Upper lobe of left lung (tissue), 6 donors: ENCODE measurements around the gene UNCX. TPM values are rescaled to one million over a fixed set of nuclear protein-coding genes. Genes with fewer than 3 reads are reported as not detected.
A peak's percentile ranks its signal among the peaks of the same experiment; 100 is the strongest.

ENCODE experiments used
- ATAC-seq, 2 donors: fragments of 200-7000 bp; cut with Tn5 transposase; one replicate each; pipeline ENCODE4 v1.9.1; 2022; ENCODE audit warnings: mild to moderate bottlenecking in 2 of 2, moderate library complexity in 2 of 2; ENCODE audit not compliant: low FRiP score in 2 of 2
- DNase-seq, 2 donors: peaks; one replicate each; pipeline ENCODE4 v3.0.0-alpha.2; 2019 to 2020
- H3K27ac ChIP-seq, 4 donors: fragments of 200-600 bp; sonication (generic); one replicate each; pipeline ENCODE4 v1.5.1; 2016 to 2019
- H3K27me3 ChIP-seq, 4 donors: fragments of 200-600 bp; sonication (generic); one replicate each; pipeline ENCODE4 v1.5.1; 2017 to 2019
- H3K36me3 ChIP-seq, 4 donors: fragments of 200-600 bp; sonication (generic); one replicate each; pipeline ENCODE4 v1.5.1; 2016 to 2019
- H3K4me1 ChIP-seq, 4 donors: fragments of 200-600 bp; sonication (generic); one replicate each; pipeline ENCODE4 v1.5.1; 2018 to 2019
- H3K4me3 ChIP-seq, 4 donors: fragments of 200-600 bp; sonication (generic); one replicate each; pipeline ENCODE4 v1.5.1; 2017 to 2019; ENCODE audit warnings: mild to moderate bottlenecking in 2 of 4, moderate library complexity in 1 of 4
- H3K9me3 ChIP-seq, 4 donors: fragments of 200-600 bp; sonication (generic); one replicate each; pipeline ENCODE4 v1.5.1; 2018 to 2019
- EP300 ChIP-seq, 4 donors: sonication (generic); formaldehyde crosslinking; IDR thresholded peaks; one replicate each; pipeline ENCODE4 v1.5.1; 2017; ENCODE audit warnings: antibody characterized with exemption in 4 of 4, control low read depth in 2 of 4
- POLR2A ChIP-seq, 4 donors: fragments of 450-650 bp; IDR thresholded peaks; one replicate each; pipeline ENCODE4 v1.5.1; 2016 to 2017; ENCODE audit warnings: antibody characterized with exemption in 4 of 4, mild to moderate bottlenecking in 2 of 4
- POLR2AphosphoS5 ChIP-seq, 2 donors: sonication (generic); formaldehyde crosslinking; IDR thresholded peaks; one replicate each; pipeline ENCODE4 v1.5.1; 2017; ENCODE audit warnings: antibody characterized with exemption in 2 of 2
- WGBS, 2 donors: methylation state at CpG; one replicate each; pipeline ENCODE4 v1.1.5; 2017 to 2018; 5-methylcytosine and 5-hydroxymethylcytosine counted together
- total RNA-seq, 6 donors: library from RNA; depleted of rRNA in 4 of 6; stranded (reverse); fragments of >200 nt in 4 of 6; gene quantifications; one replicate each; pipeline versions ENCODE4 v1.1.0 to v1.2.1, GENCODE V29; 2016 to 2021
- TF ChIP-seq, protein P1 (sequence below), 6 experiments: fragments of 450-650 bp in 4 of 6; fragments of 200-600 bp in 2 of 6; sonication (generic) in 2 of 6; IDR thresholded peaks; one replicate each; pipeline ENCODE4 v1.5.1; 2016 to 2019; ENCODE audit warnings: antibody characterized with exemption in 6 of 6
- donor health status: DM: no; HTN: no; CAD: no; lungs with moderate emphysema.
- donor health status: DM: no; HTN: yes; CAD: no; lungs with severe emphysema.

The UNCX gene
- total RNA-seq, 6 donors from 2014 or later, result not detected

DNA sequence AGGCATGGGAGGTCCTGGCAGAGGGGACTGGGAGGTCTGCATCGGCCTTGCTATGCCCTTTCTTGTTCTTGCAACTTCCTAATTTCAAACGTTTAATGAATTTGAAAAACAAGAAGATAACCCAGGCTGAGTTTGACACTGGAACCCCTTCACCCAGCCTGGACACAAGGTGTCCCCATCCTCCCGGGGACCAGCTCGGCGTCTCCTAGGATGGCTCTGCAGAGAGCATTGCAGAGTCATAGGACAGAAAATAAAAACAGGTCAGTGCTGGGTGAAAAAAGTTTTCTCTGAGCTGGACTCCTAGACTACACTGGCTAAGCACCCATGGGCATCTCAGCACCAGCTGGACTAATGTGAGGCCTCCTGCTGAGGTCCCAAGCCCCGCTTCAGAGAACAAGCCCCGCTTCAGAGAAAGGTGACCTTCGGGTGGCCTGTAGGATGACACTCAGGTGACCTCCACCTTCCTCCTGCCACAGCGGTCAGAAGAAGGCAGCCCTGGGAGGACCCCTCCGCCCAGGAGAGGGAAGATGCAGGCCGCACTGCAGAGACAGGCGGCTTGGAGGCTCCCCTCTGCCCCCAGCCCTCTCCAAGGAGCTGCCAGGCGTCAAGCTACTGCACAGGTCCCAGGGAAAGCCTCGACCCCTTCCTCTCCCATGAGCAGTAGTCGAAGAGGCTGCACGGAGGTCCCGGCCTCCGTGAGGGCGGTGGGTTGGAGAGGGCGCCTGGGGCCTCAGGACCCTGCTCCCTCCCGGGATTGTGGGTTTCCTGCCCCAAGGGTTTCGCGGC, 9.3 kb upstream of the UNCX start:
- H3K9me3 ChIP-seq, result no peaks in the 10 kb centered on the region
- no peak overlapping the region for H3K4me3 ChIP-seq
- no peak for DNase-seq
- H3K4me1 ChIP-seq, result peaks cover 2 to 19% (median 9%) of the 10 kb centered on the region in 4 donors
- no peaks in the 10 kb centered on the region for H3K36me3 ChIP-seq
- TF ChIP-seq, protein P1, sequence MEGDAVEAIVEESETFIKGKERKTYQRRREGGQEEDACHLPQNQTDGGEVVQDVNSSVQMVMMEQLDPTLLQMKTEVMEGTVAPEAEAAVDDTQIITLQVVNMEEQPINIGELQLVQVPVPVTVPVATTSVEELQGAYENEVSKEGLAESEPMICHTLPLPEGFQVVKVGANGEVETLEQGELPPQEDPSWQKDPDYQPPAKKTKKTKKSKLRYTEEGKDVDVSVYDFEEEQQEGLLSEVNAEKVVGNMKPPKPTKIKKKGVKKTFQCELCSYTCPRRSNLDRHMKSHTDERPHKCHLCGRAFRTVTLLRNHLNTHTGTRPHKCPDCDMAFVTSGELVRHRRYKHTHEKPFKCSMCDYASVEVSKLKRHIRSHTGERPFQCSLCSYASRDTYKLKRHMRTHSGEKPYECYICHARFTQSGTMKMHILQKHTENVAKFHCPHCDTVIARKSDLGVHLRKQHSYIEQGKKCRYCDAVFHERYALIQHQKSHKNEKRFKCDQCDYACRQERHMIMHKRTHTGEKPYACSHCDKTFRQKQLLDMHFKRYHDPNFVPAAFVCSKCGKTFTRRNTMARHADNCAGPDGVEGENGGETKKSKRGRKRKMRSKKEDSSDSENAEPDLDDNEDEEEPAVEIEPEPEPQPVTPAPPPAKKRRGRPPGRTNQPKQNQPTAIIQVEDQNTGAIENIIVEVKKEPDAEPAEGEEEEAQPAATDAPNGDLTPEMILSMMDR (IDR thresholded peaks at IDR 0.05), result no peak
- TF ChIP-seq POLR2AphosphoS5 (IDR thresholded peaks at IDR 0.05), result no peak
- no peak for TF ChIP-seq POLR2A (IDR thresholded peaks at IDR 0.05)
- TF ChIP-seq EP300 (IDR thresholded peaks at IDR 0.05), result no peak
- peaks cover 0 to 67% (median 43%) of the 10 kb centered on the region in 4 donors for H3K27me3 ChIP-seq
- WGBS, 2 donors, result 37 to 47% methylated on average over 5 to 23 of the region's 23 CpGs
- peak in 1 of 2 donors; percentile 42 for ATAC-seq
- no peak overlapping the region for H3K27ac ChIP-seq

DNA sequence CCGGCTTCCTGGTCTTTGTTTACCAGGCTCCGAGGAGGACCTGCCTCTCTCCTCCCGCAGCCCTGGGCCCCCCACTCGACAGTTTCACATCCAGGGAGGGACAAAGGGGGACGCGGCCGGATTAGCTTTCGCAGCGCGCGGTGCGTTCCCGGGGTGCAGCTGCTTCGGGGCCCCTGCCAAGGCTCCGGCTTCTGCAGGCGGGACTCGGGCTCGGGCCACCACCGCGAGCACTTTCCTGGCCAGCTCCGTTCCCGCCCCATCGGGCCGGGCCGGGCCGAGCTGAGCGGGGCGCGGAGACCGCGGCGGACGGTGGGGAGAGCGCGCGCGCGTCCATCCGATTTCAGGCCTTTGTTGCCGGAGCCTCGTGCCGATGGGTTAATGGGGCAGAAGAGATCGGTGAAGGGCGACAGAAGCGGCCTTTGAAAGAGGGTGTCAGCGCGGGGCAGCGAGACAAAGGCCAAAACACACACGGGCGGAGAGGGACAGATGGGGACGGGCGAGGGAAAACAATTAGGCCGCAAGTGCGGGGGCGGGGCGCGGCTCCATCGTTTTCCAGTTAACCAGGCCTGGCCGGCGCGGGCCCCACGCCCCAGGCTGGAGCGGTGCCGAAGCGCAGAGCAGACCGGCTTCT, 8.5 kb upstream of the UNCX start:
- peak in 1 of 2 donors; percentile 41 for ATAC-seq
- no peak for TF ChIP-seq POLR2AphosphoS5 (IDR thresholded peaks at IDR 0.05)
- TF ChIP-seq POLR2A (IDR thresholded peaks at IDR 0.05), result no peak
- TF ChIP-seq EP300 (IDR thresholded peaks at IDR 0.05), result no peak
- TF ChIP-seq, protein P1 (IDR thresholded peaks at IDR 0.05), result no peak
- Histone ChIP-seq H3K27me3 (peaks cover 0 to 69% (median 46%) of the 10 kb centered on the region in 4 donors), H3K27ac (no peak overlapping the region), H3K4me3 (no peak overlapping the region), H3K36me3 (no peaks in the 10 kb centered on the region), H3K9me3 (no peaks in the 10 kb centered on the region), H3K4me1 (peaks cover 2 to 19% (median 9%) of the 10 kb centered on the region in 4 donors)
- WGBS, 2 donors, result 3 to 6% methylated on average over 33 to 65 of the region's 66 CpGs
- peak in 1 of 2 donors; percentile 83 for DNase-seq

DNA sequence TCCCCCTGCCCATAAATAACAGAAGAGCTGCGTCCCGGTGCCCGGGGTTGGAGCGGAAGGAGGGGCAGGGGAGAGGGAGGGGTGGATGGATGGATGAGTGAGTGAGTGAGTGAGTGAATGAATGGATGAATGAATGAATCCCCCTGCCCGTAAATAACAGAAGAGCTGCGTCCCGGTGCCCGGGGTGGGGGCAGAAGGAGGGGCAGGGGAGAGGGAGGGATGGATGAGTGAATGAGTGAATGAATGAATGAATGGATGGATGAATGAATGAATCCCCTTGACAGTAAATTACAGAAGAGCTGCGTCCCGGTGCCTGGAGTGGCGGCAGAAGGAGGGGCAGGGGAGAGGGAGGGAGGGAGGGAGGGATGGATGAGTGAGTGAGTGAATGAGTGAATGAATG, 7.6 kb upstream of the UNCX start:
- H3K27me3 ChIP-seq, result peaks cover 0 to 74% (median 49%) of the 10 kb centered on the region in 4 donors
- no peaks in the 10 kb centered on the region for H3K36me3 ChIP-seq
- H3K27ac ChIP-seq, result no peak overlapping the region
- no peak overlapping the region for H3K4me3 ChIP-seq
- TF ChIP-seq EP300 (IDR thresholded peaks at IDR 0.05) (no peak), POLR2AphosphoS5 (IDR thresholded peaks at IDR 0.05) (no peak), POLR2A (IDR thresholded peaks at IDR 0.05) (no peak)
- TF ChIP-seq, protein P1 (IDR thresholded peaks at IDR 0.05), result no peak
- DNase-seq (no peak), ATAC-seq (no peak)
- H3K4me1 ChIP-seq, result peaks cover 8 to 28% (median 10%) of the 10 kb centered on the region in 4 donors
- 3 to 6% methylated on average over 11 of the region's 11 CpGs for WGBS, 2 donors
- no peaks in the 10 kb centered on the region for H3K9me3 ChIP-seq

DNA sequence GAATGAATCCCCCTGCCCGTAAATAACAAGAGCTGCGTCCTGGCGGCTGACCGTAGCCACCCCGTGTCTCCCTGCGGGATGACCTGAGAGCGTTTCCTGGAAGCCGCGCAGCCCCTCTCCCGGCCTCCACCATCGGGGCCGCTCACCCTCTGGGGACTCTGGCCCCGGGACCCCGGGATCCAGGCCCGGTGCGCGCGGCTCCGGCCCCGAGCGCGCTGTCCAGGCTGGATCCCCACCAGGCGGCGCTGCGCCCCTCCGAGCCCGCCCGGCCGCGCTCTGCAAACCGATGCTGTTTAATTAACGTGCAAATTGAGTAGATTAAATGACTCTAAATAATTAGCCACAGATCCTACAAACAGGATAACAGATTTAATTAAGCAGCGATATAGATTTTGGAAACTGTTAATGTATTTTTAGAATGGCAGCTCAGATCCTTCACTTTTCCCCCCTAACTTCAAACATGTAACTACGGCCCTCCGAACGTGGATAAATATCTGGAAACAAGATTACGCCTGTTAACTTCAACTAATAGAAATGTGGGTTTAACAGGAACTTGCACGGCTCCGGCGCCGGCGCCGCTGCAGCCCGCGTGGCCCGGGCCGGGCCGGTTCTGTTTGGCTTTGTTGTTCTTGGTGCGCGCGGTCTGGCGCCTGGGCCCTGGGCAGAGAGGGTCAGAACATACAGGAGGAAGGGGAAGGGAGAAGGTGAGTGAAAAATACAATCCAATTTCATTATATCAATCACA, 7.1 kb upstream of the UNCX start:
- Histone ChIP-seq H3K27me3 (peaks cover 0 to 77% (median 52%) of the 10 kb centered on the region in 4 donors), H3K4me3 (no peak overlapping the region), H3K27ac (no peak overlapping the region), H3K9me3 (no peaks in the 10 kb centered on the region), H3K4me1 (peaks cover 8 to 33% (median 12%) of the 10 kb centered on the region in 4 donors), H3K36me3 (no peaks in the 10 kb centered on the region)
- WGBS, 2 donors, result 8 to 14% methylated on average over 49 to 52 of the region's 52 CpGs
- TF ChIP-seq POLR2A (IDR thresholded peaks at IDR 0.05) (no peak), EP300 (IDR thresholded peaks at IDR 0.05) (no peak)
- TF ChIP-seq, protein P1 (IDR thresholded peaks at IDR 0.05), result peak; percentile 36 to 77 (median 69)
- DNase-seq, result peak in 1 of 2 donors; percentile 90
- peak in 1 of 2 donors; percentile 68 for ATAC-seq
